ENCODE results near the gene PSD2.

GRCh38 chr5:139837711-139838380, 42.2 kb downstream of the PSD2 start:
- TF ChIP-seq POLR2A (IDR thresholded peaks at IDR 0.05; ENCODE audit: low read length) (no peak), GATA1 (IDR thresholded peaks at IDR 0.05; ENCODE audit: low read depth, low read length) (no peak)

Data from erythroblast (primary cell).